Activated CD4-positive, alpha-beta T cell treated with anti-CD3 and anti-CD28 coated beads, Interleukin-2, amount 50 U/mL, for 24 hours (primary cell): ENCODE measurements around the gene TLX2.
A peak's percentile ranks its signal among the peaks of the same experiment; 100 is the strongest.
"Not testable (repeated sequence)": the region's sequence is repeated elsewhere in the genome, so short reads cannot be mapped to it uniquely, and the experiment has no call there.

Experiments used
- DNase-seq, 2 donors: peaks; one replicate each; pipeline ENCODE4 v3.0.0-alpha.2; 2020; ENCODE audit warnings: low read depth in 1 of 2, low spot score in 1 of 2

Gene TLX2

DNA sequence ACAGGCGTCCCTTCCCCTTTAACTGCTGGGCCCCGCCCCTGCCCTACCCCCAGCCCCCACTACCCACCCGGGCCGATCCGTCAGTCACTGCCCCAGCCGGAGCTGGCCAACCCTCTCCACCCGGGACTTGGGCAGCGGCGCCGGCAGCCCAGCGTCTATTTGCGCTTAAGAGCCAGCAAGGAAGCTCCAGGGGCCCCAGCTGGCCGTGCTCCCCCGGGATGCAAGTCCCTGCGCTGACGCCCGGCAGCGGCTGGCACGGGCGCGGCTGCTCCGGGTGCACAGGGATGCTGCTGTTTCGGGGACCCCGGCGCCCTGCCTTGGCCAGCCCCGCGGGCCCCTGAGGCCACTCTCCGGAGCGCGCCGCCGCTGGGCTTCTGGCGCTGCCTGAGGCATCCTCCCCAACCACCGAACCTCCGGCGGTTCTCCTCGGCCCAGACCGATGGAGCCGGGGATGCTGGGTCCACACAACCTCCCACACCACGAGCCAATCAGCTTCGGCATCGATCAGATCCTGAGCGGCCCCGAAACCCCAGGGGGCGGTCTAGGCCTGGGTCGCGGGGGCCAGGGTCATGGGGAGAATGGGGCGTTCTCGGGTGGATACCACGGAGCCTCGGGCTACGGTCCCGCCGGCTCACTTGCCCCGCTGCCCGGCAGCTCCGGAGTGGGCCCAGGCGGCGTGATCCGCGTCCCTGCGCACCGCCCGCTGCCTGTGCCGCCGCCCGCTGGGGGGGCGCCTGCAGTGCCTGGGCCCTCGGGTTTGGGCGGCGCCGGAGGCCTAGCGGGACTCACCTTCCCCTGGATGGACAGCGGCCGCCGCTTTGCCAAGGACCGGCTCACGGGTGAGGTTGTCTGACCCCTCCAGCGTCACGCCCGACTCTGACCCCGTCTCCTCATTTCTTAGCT lies at the start of gene TLX2:
TSS of gene TLX2 (plus strand) at position 83 of the 903 bp plus-strand sequence. CDS start at position 440, 357 bp downstream.
- no peak for DNase-seq

GRCh38 chr2:74470742-74471141 lies 43.5 kb upstream of the TLX2 start:
- not testable (repeated sequence) for DNase-seq

DNA sequence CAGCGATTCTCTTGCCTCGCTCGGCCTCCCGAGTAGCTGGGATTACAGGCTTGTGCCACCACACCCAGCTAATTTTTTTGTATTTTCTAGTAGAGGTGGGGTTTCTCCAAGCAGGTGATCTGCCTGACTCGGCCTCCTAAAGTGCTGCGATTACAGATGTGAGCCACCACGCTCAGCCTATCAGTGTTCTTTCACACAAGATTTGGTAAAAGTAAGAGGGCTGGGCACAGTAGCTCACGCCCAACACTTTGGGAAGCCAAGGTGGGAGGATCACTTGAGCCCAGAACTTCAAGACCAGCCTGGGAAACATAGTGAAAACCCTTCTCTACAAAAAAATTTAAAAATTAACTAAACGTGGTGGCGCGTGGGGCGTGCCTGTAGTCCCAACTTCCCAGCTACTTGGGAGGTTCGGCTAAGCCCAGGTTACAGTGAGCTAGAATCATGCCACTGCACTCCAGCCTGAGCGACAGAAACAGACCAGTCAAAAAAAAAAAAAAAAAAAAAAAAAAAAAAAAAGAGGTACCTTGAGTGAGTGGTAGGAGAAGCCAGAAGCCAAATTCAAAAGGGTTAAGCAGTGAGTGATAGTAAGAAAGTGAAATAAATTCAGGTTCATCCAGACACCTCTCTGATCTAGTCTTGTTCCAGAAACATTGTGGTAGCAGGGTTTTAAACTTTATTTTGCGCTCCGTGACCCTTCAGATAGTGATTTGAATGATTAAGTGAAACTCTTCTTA lies 42.8 kb upstream of the TLX2 start:
- DNase-seq = no peak

GRCh38 chr2:74472086-74472944 lies 41.9 kb upstream of the TLX2 start, which contains the start of gene MRPL53:
TSS of gene MRPL53 (minus strand) at chr2:74472680. CDS start at chr2:74472660, 20 bp downstream.
- DNase-seq = peak; percentile 94 to 96

GRCh38 chr2:74472945-74473258 lies 41.3 kb upstream of the TLX2 start:
- no peak for DNase-seq

DNA sequence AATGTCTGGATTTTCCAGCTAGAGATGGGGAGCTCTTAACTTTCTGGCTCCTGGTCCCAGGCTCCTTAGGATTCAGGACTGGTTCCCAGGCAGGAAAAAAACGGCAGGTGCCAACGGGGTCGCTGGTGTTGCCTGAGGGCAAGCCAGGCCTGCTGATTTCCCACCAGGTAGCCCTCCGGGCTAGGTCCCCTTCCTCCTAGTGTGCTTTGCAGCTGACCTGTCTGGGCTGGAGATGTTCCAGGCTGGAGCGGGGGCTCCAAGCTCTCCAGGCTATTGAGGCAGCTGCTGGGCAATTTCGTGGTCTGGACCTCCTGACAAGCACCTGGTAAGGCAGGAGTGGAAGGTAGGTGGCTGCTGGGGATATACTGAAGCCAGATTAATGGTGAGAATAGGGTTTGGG lies 39.8 kb upstream of the TLX2 start:
- no peak for DNase-seq

DNA sequence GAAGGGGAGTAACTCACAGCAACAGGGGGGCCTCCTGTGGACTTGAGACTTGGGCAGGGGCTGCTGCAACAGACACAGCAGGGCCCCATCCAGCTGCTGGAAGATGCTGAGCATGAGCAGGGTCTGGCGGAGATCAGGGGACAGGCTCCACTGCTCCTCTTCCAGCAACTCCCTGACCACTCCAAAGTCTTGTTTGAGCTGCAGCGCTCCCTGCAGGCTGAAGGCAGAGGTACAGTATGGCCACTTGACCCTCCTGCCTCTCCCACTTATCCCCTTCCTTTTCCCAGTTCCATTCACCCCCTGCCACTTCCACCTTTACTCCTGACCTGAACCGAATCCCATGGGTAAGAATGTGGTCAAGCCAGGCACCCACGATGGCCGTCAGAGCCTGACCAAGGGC lies 39.4 kb upstream of the TLX2 start:
- DNase-seq = no peak

DNA sequence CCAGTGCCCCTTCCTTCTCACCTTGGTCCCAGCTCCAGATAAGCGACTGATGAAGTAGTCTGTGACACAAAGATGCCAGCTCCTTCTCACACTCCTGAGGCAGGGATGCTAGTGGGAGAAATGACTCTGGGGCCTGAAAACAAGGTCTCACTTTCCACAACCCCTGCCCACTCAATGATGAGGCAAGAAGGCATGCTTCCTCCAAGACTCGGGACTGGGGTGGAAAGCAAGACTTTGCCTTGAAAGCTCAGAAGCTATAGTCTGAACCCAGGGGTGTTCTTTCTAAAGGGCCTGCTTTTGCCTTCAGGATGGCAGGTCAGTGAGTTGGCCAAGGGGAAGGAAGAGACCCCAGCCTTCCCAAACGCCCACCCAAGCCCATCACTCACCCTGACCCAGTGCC lies 32.8 kb upstream of the TLX2 start:
- DNase-seq = no peak

DNA sequence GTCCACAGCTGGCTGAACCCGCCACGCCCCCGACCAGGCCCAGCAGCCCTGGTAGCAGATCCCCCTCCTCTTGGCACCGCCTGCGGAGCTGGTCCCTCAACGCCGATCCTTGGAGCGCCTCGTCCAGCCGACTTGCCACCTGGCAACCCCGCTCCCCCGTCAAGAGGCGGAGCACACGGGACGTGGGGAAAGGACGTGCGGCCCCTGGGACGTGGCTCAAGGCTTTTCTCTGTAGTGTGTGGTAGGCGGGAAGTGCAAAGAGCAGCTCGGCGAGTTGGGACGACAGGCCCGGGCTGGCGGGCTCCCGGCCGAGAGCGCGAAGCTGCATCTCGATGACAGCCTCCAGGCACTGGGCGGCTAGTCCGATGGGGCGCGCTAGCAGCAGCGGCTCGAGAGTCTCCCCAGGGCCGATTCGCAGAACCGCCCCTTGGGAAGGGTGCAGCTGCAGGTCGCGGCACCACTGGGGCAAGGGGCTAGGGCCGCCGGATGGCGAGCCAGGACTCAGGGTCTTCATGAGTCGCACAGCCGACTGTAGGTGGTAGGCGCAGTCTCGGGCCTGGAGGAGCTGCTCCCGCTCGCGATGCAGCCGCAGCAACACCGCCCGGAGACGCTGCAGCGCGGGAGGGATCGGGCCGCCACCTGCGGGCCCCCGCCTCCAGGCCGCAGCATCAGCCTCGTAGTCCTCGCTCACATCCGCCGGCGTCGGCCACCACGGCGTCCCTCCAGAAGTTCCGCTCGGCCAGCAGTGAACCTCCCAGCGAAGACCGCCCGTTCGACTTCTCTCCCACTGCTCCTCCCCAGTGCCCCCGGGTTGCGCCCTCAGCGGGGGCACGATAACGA lies 32.1 kb upstream of the TLX2 start:
- DNase-seq = no peak

DNA sequence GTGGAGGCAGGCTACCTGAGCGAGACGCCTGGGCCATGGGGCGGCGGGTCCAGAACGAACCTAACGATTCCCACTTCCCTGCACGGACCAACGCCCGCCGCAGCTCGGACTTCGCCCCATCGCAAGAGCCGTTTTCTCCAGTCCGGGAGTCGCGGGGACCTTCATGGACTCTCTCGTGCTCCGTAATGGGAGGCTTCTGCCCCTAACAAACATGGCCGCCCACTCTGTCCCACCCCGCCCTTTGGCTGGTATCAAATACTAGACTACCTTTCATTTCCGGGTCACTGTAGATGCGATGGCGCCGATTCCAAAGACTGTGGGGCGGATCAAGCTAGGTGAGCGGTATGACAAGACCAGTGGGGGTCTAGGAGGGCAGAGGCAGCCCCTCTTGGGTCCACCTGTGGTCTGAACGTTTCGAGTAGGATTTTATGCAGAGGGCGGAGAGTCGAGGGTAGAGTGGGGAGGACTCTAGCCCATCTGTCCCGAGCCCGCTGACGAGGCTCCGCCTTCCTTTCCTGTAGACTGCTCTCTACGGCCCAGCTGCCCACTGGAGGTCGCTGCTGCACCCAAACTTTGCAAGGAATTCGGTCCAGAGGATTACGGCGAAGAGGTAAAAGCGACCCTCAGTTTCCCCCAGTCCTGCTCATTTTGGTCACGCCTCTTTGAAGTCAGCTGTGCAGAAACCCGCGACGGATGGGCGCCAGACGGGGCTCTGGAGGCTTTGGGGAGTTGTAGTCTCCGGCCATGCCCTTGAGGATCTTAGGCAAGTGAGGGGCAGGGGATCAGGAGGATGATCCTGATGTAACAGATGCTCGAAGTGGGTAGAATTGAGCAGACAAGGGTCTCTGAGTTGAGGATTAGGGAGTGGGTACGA lies 31.2 kb upstream of the TLX2 start, which contains the start of the genes CCDC142 and TTC31:
TSS of gene CCDC142 (minus strand) at position 198 of the 874 bp plus-strand sequence. CDS start at position 37, 161 bp downstream.
TSS of gene TTC31 (plus strand) at position 281 of the 874 bp plus-strand sequence. CDS start at position 296, 15 bp downstream.
- DNase-seq = peak; percentile 81 to 94

DNA sequence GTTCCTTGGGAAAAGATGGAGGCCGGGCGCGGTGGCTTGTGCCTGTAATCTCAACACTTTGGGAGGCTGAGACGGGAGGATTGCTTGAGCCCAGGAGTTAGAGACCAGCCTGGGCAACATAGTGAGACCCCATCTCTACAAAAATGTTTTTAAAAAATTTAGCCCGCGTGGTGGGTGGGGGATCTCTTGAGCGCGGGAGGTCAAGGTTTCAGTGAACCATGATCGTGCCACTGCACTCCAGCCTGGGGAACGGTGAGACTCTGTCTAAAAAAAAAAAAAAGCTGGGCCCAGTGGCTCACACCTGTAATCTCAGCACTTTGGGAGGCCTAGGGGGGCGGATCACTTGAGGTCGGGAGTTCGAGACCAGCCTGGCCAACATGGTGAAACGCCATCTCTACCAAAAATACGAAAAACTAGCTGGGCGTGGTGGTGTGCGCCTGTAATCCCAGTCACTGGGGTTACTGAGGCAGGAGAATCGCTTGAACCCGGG lies 30.5 kb upstream of the TLX2 start:
- DNase-seq = not testable (repeated sequence)

- no peak for DNase-seq
Measured at GRCh38 chr2:74486141-74486540, 28.1 kb upstream of the TLX2 start.

DNA sequence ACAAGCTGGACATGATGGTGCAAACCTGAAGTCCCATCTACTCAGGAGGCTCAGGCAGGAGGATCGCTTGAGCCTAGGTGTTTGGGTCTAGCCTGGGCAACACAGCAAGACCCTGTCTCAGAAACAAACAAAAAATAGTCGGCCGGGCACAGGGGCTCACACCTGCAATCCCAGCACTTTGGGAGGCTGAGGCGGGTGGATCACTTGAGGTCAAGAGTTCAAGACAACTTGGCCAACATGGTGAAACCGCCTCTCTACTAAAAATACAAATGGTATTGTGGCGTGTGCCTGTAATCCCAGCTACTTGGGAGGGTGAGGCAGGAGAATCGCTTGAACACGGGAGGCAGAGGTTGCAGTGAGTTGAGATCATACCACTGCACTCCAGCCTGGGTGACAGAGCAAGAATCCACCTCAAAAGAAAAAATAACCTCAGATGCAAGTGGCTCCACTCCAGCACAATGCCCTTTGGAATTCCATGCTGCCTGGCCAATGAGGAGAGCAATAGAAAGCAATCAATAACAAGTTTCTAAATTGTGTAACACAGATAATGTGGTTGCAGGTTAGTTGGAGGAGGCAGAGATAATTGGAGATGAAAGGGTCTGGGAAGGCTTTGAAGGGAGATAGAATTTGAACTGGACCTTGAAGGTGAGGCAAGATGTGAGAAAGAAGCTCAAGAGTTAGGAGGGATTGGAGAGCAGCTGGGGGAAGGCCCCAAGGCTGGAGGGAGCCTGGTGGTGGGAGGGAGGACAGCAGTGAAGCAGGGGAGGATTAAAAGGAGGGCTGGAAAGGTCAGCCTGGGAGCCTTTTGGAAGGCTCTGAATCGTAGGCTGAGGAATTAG lies 25.4 kb upstream of the TLX2 start:
- DNase-seq = no peak

GRCh38 chr2:74489906-74490305 lies 24.3 kb upstream of the TLX2 start:
- DNase-seq = no peak

GRCh38 chr2:74491648-74492544 lies 22.4 kb upstream of the TLX2 start:
- DNase-seq = no peak

- no peak for DNase-seq
Measured at GRCh38 chr2:74493546-74493945, 20.7 kb upstream of the TLX2 start.

GRCh38 chr2:74495440-74495839 lies 18.8 kb upstream of the TLX2 start:
- no peak for DNase-seq
